H1 (cell line): ENCODE measurements around the gene INPP5E. TPM values are rescaled to one million over a fixed set of nuclear protein-coding genes. Genes with fewer than 3 reads are reported as not detected.

ENCODE experiments used
- CTCF ChIA-PET: fragments of 300-600 bp; sonication (Branson Sonifier 250); formaldehyde crosslinking; loops from one replicate; lab custom pipeline; 2021; ENCODE audit not compliant: partially characterized antibody; lab: Charles Lee
- POLR2A ChIA-PET: fragments of 300-600 bp; sonication (Branson Sonifier 250); formaldehyde crosslinking; loops from one replicate; lab custom pipeline; 2021; ENCODE audit warnings: inconsistent platforms; ENCODE audit not compliant: partially characterized antibody; lab: Charles Lee
- DNase-seq, 2 experiments: peaks; one replicate each; pipeline versions ENCODE4 v3.0.0 to v3.0.0-alpha.2; 2010 to 2022; ENCODE audit warnings: low spot score in 2 of 2, low read depth in 1 of 2, mixed read lengths in 1 of 2
- FAIRE-seq: peaks from 2 replicates; lab custom pipeline; 2011; peaks lifted over from hg19 to GRCh38; lab: Jason Lieb, UNC
- H2AFZ ChIP-seq: 2 replicates; pipeline ENCODE4 v1.8.1; 2012; ENCODE audit warnings: low read length, inconsistent platforms
- H2AK5ac ChIP-seq: 2 replicates; pipeline ENCODE4 v1.6.1; 2013; ENCODE audit warnings: low read depth, low read length
- H2BK120ac ChIP-seq: replicated peaks from 2 replicates; pipeline ENCODE3; 2013; ENCODE audit warnings: low read depth, low read length, inconsistent platforms
- H2BK12ac ChIP-seq: 2 replicates; pipeline ENCODE4 v1.6.1; 2013; ENCODE audit warnings: low read depth, low read length
- H2BK15ac ChIP-seq: 2 replicates; pipeline ENCODE4 v1.6.1; 2013; ENCODE audit warnings: low read length
- H2BK20ac ChIP-seq: 2 replicates; pipeline ENCODE4 v1.6.1; 2013; ENCODE audit warnings: low read length
- H2BK5ac ChIP-seq: 2 replicates; pipeline ENCODE4 v1.6.1; 2013; ENCODE audit warnings: low read depth, low read length
- H3K14ac ChIP-seq: 2 replicates; pipeline ENCODE4 v1.6.1; 2013; ENCODE audit warnings: inconsistent platforms; ENCODE audit not compliant: insufficient read length
- H3K18ac ChIP-seq: 2 replicates; pipeline ENCODE4 v1.6.1; 2013; ENCODE audit warnings: low read length; ENCODE audit errors: extremely low read depth
- H3K23ac ChIP-seq: 2 replicates; pipeline ENCODE4 v1.6.1; 2013; ENCODE audit warnings: inconsistent platforms; ENCODE audit not compliant: insufficient read length
- H3K23me2 ChIP-seq: 2 replicates; pipeline ENCODE4 v1.6.1; 2013; ENCODE audit warnings: low read depth, low read length
- H3K27ac ChIP-seq: 2 replicates; pipeline ENCODE4 v1.6.1; 2011; ENCODE audit warnings: low read depth, low read length, inconsistent platforms
- H3K27me3 ChIP-seq, 4 experiments: replicated peaks in 1 of 4; 1 replicate in 1 of 4; 2 replicates in 3 of 4; pipeline versions ENCODE4 v1.6.1 to v1.8.1; 2011 to 2013; ENCODE audit warnings: low read length in 3 of 4, mild to moderate bottlenecking in 3 of 4, inconsistent platforms in 2 of 4, mixed read lengths in 2 of 4, moderate library complexity in 1 of 4; ENCODE audit not compliant: control insufficient read depth in 3 of 4, insufficient read depth in 3 of 4; ENCODE audit errors: extremely low read depth in 1 of 4
- H3K36me3 ChIP-seq, 4 experiments: 2 replicates each; pipeline versions ENCODE4 v1.6.1 to v1.8.1; 2011 to 2013; ENCODE audit warnings: mild to moderate bottlenecking in 4 of 4, low read length in 3 of 4, moderate library complexity in 2 of 4, control low read depth in 1 of 4, inconsistent platforms in 1 of 4; ENCODE audit not compliant: insufficient read depth in 4 of 4, control insufficient read depth in 2 of 4
- H3K4ac ChIP-seq: replicated peaks from 2 replicates; pipeline ENCODE3; 2013; ENCODE audit warnings: low read length, low read depth, mixed read lengths, inconsistent platforms; ENCODE audit not compliant: insufficient read length
- H3K4me1 ChIP-seq, 4 experiments: replicated peaks in 1 of 4; 1 replicate in 1 of 4; 2 replicates in 3 of 4; pipeline versions ENCODE4 v1.6.1 to v1.8.1; 2011 to 2013; ENCODE audit warnings: low read length in 3 of 4, inconsistent platforms in 2 of 4, mixed read lengths in 1 of 4; ENCODE audit not compliant: insufficient read depth in 4 of 4, control insufficient read depth in 3 of 4
- H3K4me2 ChIP-seq, 2 experiments: 2 replicates each; pipeline versions ENCODE4 v1.6.1 to v1.8.1; 2011 to 2013; ENCODE audit warnings: low read depth in 2 of 2, low read length in 2 of 2, control low read depth in 1 of 2, inconsistent platforms in 1 of 2, mild to moderate bottlenecking in 1 of 2; ENCODE audit not compliant: insufficient read depth in 1 of 2
- H3K4me3 ChIP-seq, 4 experiments: fragments of 200-600, 300-600 bp in 1 of 4; sonication (generic), shearing (Covaris generic), sonication (Bioruptor Twin) in 1 of 4; 2 replicates each; pipeline versions ENCODE4 v1.5.1 to v1.8.1; 2011 to 2016; ENCODE audit warnings: low read length in 4 of 4, low read depth in 3 of 4, control low read depth in 2 of 4, inconsistent platforms in 2 of 4, mild to moderate bottlenecking in 2 of 4, mixed read lengths in 1 of 4, moderate library complexity in 1 of 4; ENCODE audit not compliant: insufficient read depth in 2 of 4; ENCODE audit errors: extremely low read depth in 1 of 4
- H3K56ac ChIP-seq: replicated peaks from 2 replicates; pipeline ENCODE3; 2013; ENCODE audit warnings: low read depth, mild to moderate bottlenecking, mixed read lengths, low read length, inconsistent platforms; ENCODE audit not compliant: insufficient read length
- H3K79me1 ChIP-seq: 2 replicates; pipeline ENCODE4 v1.6.1; 2013; ENCODE audit warnings: low read depth, low read length, control low read depth
- H3K79me2 ChIP-seq, 2 experiments: 2 replicates each; pipeline versions ENCODE4 v1.6.1 to v1.8.1; 2012 to 2013; ENCODE audit warnings: low read length in 2 of 2, mild to moderate bottlenecking in 2 of 2, inconsistent platforms in 1 of 2; ENCODE audit not compliant: insufficient read depth in 2 of 2, control insufficient read depth in 1 of 2
- H3K9ac ChIP-seq, 4 experiments: replicated peaks in 1 of 4; 1 replicate in 1 of 4; 2 replicates in 3 of 4; pipeline versions ENCODE4 v1.6.1 to v1.8.1; 2011 to 2013; ENCODE audit warnings: low read depth in 3 of 4, low read length in 3 of 4, control low read depth in 2 of 4, mild to moderate bottlenecking in 2 of 4, moderate library complexity in 2 of 4, inconsistent platforms in 1 of 4; ENCODE audit errors: extremely low read depth in 1 of 4
- H3K9me3 ChIP-seq, 2 experiments: 2 replicates each; pipeline versions ENCODE4 v1.6.1 to v1.8.1; 2012 to 2013; ENCODE audit warnings: mild to moderate bottlenecking in 2 of 2, moderate library complexity in 2 of 2, control low read depth in 1 of 2, inconsistent platforms in 1 of 2, low read depth in 1 of 2, low read length in 1 of 2, mixed read lengths in 1 of 2; ENCODE audit not compliant: insufficient read depth in 2 of 2
- H4K20me1 ChIP-seq, 2 experiments: replicated peaks in 1 of 2; 2 replicates each; pipeline versions ENCODE3 to v1.8.1; 2011 to 2013; ENCODE audit warnings: inconsistent platforms in 2 of 2, low read length in 2 of 2, mild to moderate bottlenecking in 1 of 2; ENCODE audit not compliant: insufficient read depth in 2 of 2, control insufficient read depth in 1 of 2
- H4K5ac ChIP-seq: 2 replicates; pipeline ENCODE4 v1.6.1; 2013; ENCODE audit warnings: low read length, low read depth, mixed read lengths, inconsistent platforms; ENCODE audit not compliant: insufficient read length
- H4K8ac ChIP-seq: 2 replicates; pipeline ENCODE4 v1.8.0; 2013; ENCODE audit warnings: mild to moderate bottlenecking, moderate library complexity, low read length, inconsistent platforms; ENCODE audit not compliant: insufficient read depth; ENCODE audit errors: extremely low read depth
- H4K91ac ChIP-seq: replicated peaks from 2 replicates; pipeline ENCODE3; 2013; ENCODE audit warnings: low read length, mixed read lengths, inconsistent platforms; ENCODE audit not compliant: insufficient read length
- ASH2L ChIP-seq: fragments of 200-600, 300-600 bp; sonication (generic); IDR thresholded peaks from one replicate; pipeline ENCODE4 v1.7.1; 2017; ENCODE audit warnings: low read length
- BACH1 ChIP-seq: IDR thresholded peaks from 2 replicates; pipeline ENCODE4 v1.6.1; 2012; ENCODE audit warnings: low read length, improper control_type of control experiment
- CEBPB ChIP-seq: IDR thresholded peaks from 2 replicates; pipeline ENCODE4 v1.6.1; 2012; ENCODE audit warnings: low read depth, low read length
- CHD1 ChIP-seq: IDR thresholded peaks from 2 replicates; pipeline ENCODE4 v1.6.1; 2012; ENCODE audit warnings: low read depth, low read length, improper control_type of control experiment
- CHD2 ChIP-seq: IDR thresholded peaks from 2 replicates; pipeline ENCODE4 v1.6.1; 2012; ENCODE audit warnings: low read length, improper control_type of control experiment
- CREB1 ChIP-seq: IDR thresholded peaks from 2 replicates; pipeline ENCODE4 v1.6.1; 2012; ENCODE audit warnings: inconsistent platforms
- HDAC2 ChIP-seq, 2 experiments: fragments of 300-600 bp in 1 of 2; sonication (generic) in 1 of 2; IDR thresholded peaks; 2 replicates each; pipeline ENCODE4 v1.6.1; 2011 to 2012; ENCODE audit warnings: low read depth in 2 of 2, low read length in 2 of 2, mild to moderate bottlenecking in 2 of 2, moderate library complexity in 2 of 2, borderline replicate concordance in 1 of 2, inconsistent platforms in 1 of 2
- KDM4A ChIP-seq: IDR thresholded peaks from one replicate; pipeline ENCODE4 v1.7.1; 2012; ENCODE audit warnings: low read depth, mild to moderate bottlenecking, moderate library complexity, low read length, inconsistent platforms; ENCODE audit not compliant: severe bottlenecking
- KDM5A ChIP-seq: fragments of 200-600 bp; IDR thresholded peaks from 2 replicates; pipeline ENCODE4 v1.7.1; 2012; ENCODE audit warnings: mild to moderate bottlenecking, low read length, inconsistent platforms, mixed read lengths
- SP1 ChIP-seq: IDR thresholded peaks from 2 replicates; pipeline ENCODE4 v1.6.1; 2011; ENCODE audit warnings: low read depth, low read length
- TBP ChIP-seq: IDR thresholded peaks from 2 replicates; pipeline ENCODE4 v1.6.1; 2011; ENCODE audit warnings: low read depth, low read length, improper control_type of control experiment
- WGBS, 2 experiments: shearing (Covaris generic) in 1 of 2; methylation state at CpG; one replicate each; pipeline versions ENCODE4 v1.1.6 to v1.1.7; 2013 to 2015; ENCODE audit warnings: low lambda C conversion rate in 2 of 2, mixed read lengths in 2 of 2, inconsistent platforms in 1 of 2, low coverage in 1 of 2, missing lambda C conversion rate in 1 of 2; ENCODE audit not compliant: insufficient replicate concordance in 2 of 2, insufficient coverage in 1 of 2, insufficient read length in 1 of 2; ENCODE audit errors: extremely low coverage in 1 of 2, missing lambda C conversion rate in 1 of 2; 5-methylcytosine and 5-hydroxymethylcytosine counted together
- polyA plus RNA-seq, 7 experiments: library from polyadenylated mRNA; depleted of rRNA in 3 of 7; stranded (reverse) in 5 of 7; unstranded in 2 of 7; fragments of >200 nt in 5 of 7; fragments of 200-250 nt in 2 of 7; gene quantifications; 1 replicate in 5 of 7; 2 replicates in 1 of 7; 4 replicates in 1 of 7; pipeline versions ENCODE4 v1.2.1 to v1.2.3, GENCODE V29; 2011 to 2013; ENCODE audit warnings: missing spikeins in 2 of 7, mixed read lengths in 2 of 7
- total RNA-seq: library from RNA; stranded (reverse); fragmentation: NEBNext Ultra II Directional; extraction: Animal tissue kit (Norgen Biotek cat#: 25700); gene quantifications from 2 replicates; pipeline ENCODE4 v1.2.1, GENCODE V29; 2021
- TF ChIP-seq, protein P1 (sequence below): IDR thresholded peaks from 2 replicates; pipeline ENCODE4 v1.6.1; 2012; ENCODE audit warnings: low read length, inconsistent platforms
- TF ChIP-seq, protein P2 (sequence below): IDR thresholded peaks from 2 replicates; pipeline ENCODE4 v1.6.1; 2012; ENCODE audit warnings: inconsistent platforms

INPP5E gene
- total and polyA plus RNA-seq, 2 of the 8 experiments (the other 6 are each of a cell fraction or from before 2014, with no cell fraction given): 8.7 to 11.3 TPM

DNA sequence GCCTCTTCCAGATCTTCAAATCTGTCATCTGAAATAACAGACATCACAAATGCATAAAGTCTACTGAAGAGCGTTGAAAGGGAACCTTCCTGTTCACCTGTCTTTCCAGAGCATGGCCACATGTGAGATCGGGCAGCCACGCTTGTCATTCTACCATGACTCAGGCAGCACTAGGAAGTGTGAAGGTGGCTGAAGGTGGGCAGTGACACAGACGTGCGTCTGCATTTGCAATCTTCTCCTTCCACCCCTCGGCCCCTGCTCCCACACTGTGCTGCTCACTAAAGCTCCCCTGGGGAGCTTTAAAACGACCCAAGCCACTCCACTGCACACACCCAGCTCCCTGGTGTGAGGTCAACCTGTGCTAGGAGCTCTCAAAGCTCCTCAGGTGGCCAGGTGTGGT lies 31.7 kb downstream of the INPP5E start:
- Histone ChIP-seq H3K79me2 (peaks cover 11 to 42% of the 10 kb centered on the region in 2 experiments), H3K27me3 (no peaks in the 10 kb centered on the region), H3K4me2 (no peak overlapping the region), H3K23ac (no peak overlapping the region), H2AFZ (no peak overlapping the region), H4K91ac (no peak overlapping the region), H3K27ac (no peak overlapping the region), H2BK120ac (no peak overlapping the region), H3K14ac (no peak overlapping the region), H4K5ac (no peak overlapping the region), H3K9ac (no peak overlapping the region), H3K9me3 (no peaks in the 10 kb centered on the region), H4K20me1 (peaks cover 6 to 11% of the 10 kb centered on the region in 2 experiments), H4K8ac (no peak overlapping the region), H3K79me1 (peaks cover 20% of the 10 kb centered on the region), H3K4ac (no peak overlapping the region), H3K23me2 (peaks cover 9% of the 10 kb centered on the region), H3K36me3 (peaks cover 16 to 54% (median 37%) of the 10 kb centered on the region in 4 experiments), H2BK5ac (no peak overlapping the region), H2BK12ac (no peak overlapping the region), H2BK20ac (no peak overlapping the region), H2AK5ac (no peak overlapping the region), H3K56ac (no peak overlapping the region), H2BK15ac (no peak overlapping the region), H3K4me1 (peaks cover 0 to 3% (median 3%) of the 10 kb centered on the region in 4 experiments; a peak in 4 of 7 replicates), H3K18ac (no peak overlapping the region), H3K4me3 (no peak overlapping the region)
- DNase-seq (no peak), FAIRE-seq (no peak)
- CTCF ChIA-PET: interaction anchor here (1.2 to 2.0 kb wide), 3 partner anchors 17 to 45 kb away, joined by 3 to 5 read pairs (median 4); partner anchors contain the start of gene DNLZ
- POLR2A ChIA-PET: interaction anchor here (0.5 to 8.0 kb wide), 10 partner anchors 10 to 161 kb away, joined by 3 to 123 read pairs (median 5); partner anchors contain the start of gene SNAPC4
- 95% methylated on average over 7 of the region's 7 CpGs; no CpG with 5 or more reads in 1 of the 2 experiments for WGBS, 2 experiments
- TF ChIP-seq CHD1 (no peak), SP1 (no peak), KDM5A (no peak), KDM4A (no peak), ASH2L (no peak), BACH1 (no peak), CREB1 (no peak), TBP (no peak), HDAC2 (IDR thresholded peaks at IDR 0.05; ENCODE audit: borderline replicate concordance in 1 of 2, low read depth in 2 of 2, low read length in 2 of 2) (no peak), CEBPB (no peak), CHD2 (no peak)
- TF ChIP-seq, protein P1, sequence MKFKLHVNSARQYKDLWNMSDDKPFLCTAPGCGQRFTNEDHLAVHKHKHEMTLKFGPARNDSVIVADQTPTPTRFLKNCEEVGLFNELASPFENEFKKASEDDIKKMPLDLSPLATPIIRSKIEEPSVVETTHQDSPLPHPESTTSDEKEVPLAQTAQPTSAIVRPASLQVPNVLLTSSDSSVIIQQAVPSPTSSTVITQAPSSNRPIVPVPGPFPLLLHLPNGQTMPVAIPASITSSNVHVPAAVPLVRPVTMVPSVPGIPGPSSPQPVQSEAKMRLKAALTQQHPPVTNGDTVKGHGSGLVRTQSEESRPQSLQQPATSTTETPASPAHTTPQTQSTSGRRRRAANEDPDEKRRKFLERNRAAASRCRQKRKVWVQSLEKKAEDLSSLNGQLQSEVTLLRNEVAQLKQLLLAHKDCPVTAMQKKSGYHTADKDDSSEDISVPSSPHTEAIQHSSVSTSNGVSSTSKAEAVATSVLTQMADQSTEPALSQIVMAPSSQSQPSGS: no peak
- TF ChIP-seq, protein P2, sequence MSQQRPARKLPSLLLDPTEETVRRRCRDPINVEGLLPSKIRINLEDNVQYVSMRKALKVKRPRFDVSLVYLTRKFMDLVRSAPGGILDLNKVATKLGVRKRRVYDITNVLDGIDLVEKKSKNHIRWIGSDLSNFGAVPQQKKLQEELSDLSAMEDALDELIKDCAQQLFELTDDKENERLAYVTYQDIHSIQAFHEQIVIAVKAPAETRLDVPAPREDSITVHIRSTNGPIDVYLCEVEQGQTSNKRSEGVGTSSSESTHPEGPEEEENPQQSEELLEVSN: no peak
